HepG2 (cell line): ENCODE measurements around the gene VWA5B1. TPM values are rescaled to one million over a fixed set of nuclear protein-coding genes. Genes with fewer than 3 reads are reported as not detected.

Experiments used
- ATAC-seq: fragments of 200-7000 bp; cut with Tn5 transposase; 3 replicates; pipeline ENCODE4 v1.9.1; 2020; ENCODE audit warnings: mild to moderate bottlenecking, moderate library complexity
- BruUV-seq: library from RNA; stranded (reverse); fragments of 400-500 nt; replicated peaks from 2 replicates; lab custom pipeline; 2021; lab: Mats Ljungman, UMichigan
- CTCF ChIA-PET: fragments of 300-600 bp; formaldehyde crosslinking; extraction: SDS; loops from one replicate; lab custom pipeline; 2021; ENCODE audit warnings: low total read pairs, inconsistent platforms, low intra/inter-chr PET ratio; lab: Yijun Ruan, JAX
- POLR2A ChIA-PET: fragments of 350-600 bp; sonication (Branson Sonifier 250); formaldehyde crosslinking; loops from one replicate; lab custom pipeline; 2020; ENCODE audit warnings: antibody characterized with exemption, inconsistent platforms; lab: Yijun Ruan, JAX
- DNase-seq: peaks from one replicate; pipeline ENCODE4 v3.0.0-alpha.2; 2015; ENCODE audit warnings: low spot score
- FAIRE-seq: peaks from 3 replicates; lab custom pipeline; 2011; peaks lifted over from hg19 to GRCh38; lab: Jason Lieb, UNC
- H2AFZ ChIP-seq: one replicate; pipeline ENCODE4 v1.6.1; 2011; ENCODE audit warnings: low read length, inconsistent platforms
- H3K27ac ChIP-seq: fragments of 300-600 bp; 3 replicates; pipeline ENCODE4 v1.8.0; 2011; ENCODE audit warnings: mixed run types, mild to moderate bottlenecking, mixed read lengths, low read length, inconsistent platforms; ENCODE audit not compliant: insufficient read depth; ENCODE audit errors: extremely low read length
- H3K27me3 ChIP-seq, 2 experiments: fragments of 200-600 bp in 1 of 2; 2 replicates in 1 of 2; 3 replicates in 1 of 2; pipeline versions ENCODE4 v1.6.0 to v1.8.0; 2011; ENCODE audit warnings: low read length in 2 of 2, mild to moderate bottlenecking in 2 of 2, moderate library complexity in 2 of 2, inconsistent platforms in 1 of 2; ENCODE audit not compliant: insufficient read depth in 2 of 2, control insufficient read depth in 1 of 2
- H3K36me3 ChIP-seq, 2 experiments: fragments of 200-600 bp in 1 of 2; replicated peaks in 1 of 2; 2 replicates in 1 of 2; 3 replicates in 1 of 2; pipeline versions ENCODE4 v1.5.1 to v1.8.0; 2011; ENCODE audit warnings: low read length in 2 of 2, inconsistent platforms in 1 of 2; ENCODE audit not compliant: insufficient read depth in 2 of 2, control insufficient read depth in 1 of 2
- H3K4me1 ChIP-seq: 2 replicates; pipeline ENCODE4 v1.5.1; 2012; ENCODE audit warnings: low read length, inconsistent platforms; ENCODE audit not compliant: insufficient read depth
- H3K4me2 ChIP-seq: 2 replicates; pipeline ENCODE4 v1.6.0; 2011; ENCODE audit warnings: low read depth, low read length, inconsistent platforms
- H3K4me3 ChIP-seq, 3 experiments: fragments of 200-600 bp in 1 of 3; sonication (generic), shearing (Covaris generic) in 1 of 3; replicated peaks in 1 of 3; 2 replicates each; pipeline ENCODE4 v1.5.1; 2011 to 2016; ENCODE audit warnings: low read length in 3 of 3, inconsistent platforms in 2 of 3, low read depth in 2 of 3, mild to moderate bottlenecking in 2 of 3, control low read depth in 1 of 3, mixed read lengths in 1 of 3; ENCODE audit not compliant: insufficient read depth in 1 of 3
- H3K79me2 ChIP-seq: one replicate; pipeline ENCODE4 v1.6.1; 2011; ENCODE audit warnings: low read length, inconsistent platforms; ENCODE audit not compliant: insufficient read depth
- H3K9ac ChIP-seq: 2 replicates; pipeline ENCODE4 v1.6.0; 2011; ENCODE audit warnings: mild to moderate bottlenecking, low read depth, low read length, inconsistent platforms; ENCODE audit not compliant: insufficient read depth
- H3K9me3 ChIP-seq: 2 replicates; pipeline ENCODE4 v1.5.1; 2012; ENCODE audit warnings: mild to moderate bottlenecking, low read length
- H4K20me1 ChIP-seq: 2 replicates; pipeline ENCODE4 v1.6.0; 2011; ENCODE audit warnings: inconsistent platforms, mild to moderate bottlenecking, low read length, moderate library complexity; ENCODE audit not compliant: insufficient read depth
- CHD2 ChIP-seq: IDR thresholded peaks from 2 replicates; pipeline ENCODE4 v1.6.1; 2011; ENCODE audit warnings: low read depth, low read length, improper control_type of control experiment
- MAFF ChIP-seq: IDR thresholded peaks from 2 replicates; pipeline ENCODE4 v1.6.1; 2011; ENCODE audit warnings: low read depth, low read length, improper control_type of control experiment
- MAFK ChIP-seq, 2 experiments: IDR thresholded peaks in 1 of 2; conservative IDR thresholded peaks in 1 of 2; 2 replicates each; pipeline ENCODE4 v1.6.1; 2011; ENCODE audit warnings: improper control_type of control experiment in 2 of 2, low read length in 2 of 2
- TCF7 ChIP-seq: sonication (generic); IDR thresholded peaks from 2 replicates; pipeline ENCODE4 v1.6.1; 2016; ENCODE audit warnings: antibody characterized with exemption, low read depth
- WGBS: methylation state at CpG from one replicate; pipeline ENCODE4 v1.1.6; 2017; ENCODE audit warnings: low lambda C conversion rate; 5-methylcytosine and 5-hydroxymethylcytosine counted together
- in situ Hi-C: cut with HindIII; loops from 2 replicates; pipeline ENCODE4 v1.10.0; 2017; ENCODE audit warnings: low pct_unique_long_range_greater_than_20kb; ENCODE audit not compliant: extremely low pct_ligation_motif_present
- intact Hi-C: fragments of 100-400 bp; cut with micrococcal nuclease; formaldehyde crosslinking; loops from one replicate; pipeline ENCODE4 v1.10.0; 2022; ENCODE audit not compliant: unreplicated experiment
- polyA plus RNA-seq, 8 experiments: library from polyadenylated mRNA; depleted of rRNA in 3 of 8; stranded (reverse) in 7 of 8; unstranded in 1 of 8; fragments of >200 nt; fragmentation: Illumina TruSeq in 4 of 8; extraction: Trizol in 4 of 8; gene quantifications; 2 replicates each; pipeline versions ENCODE4 v1.2.1 to v1.2.3, GENCODE V29; 2011 to 2016; ENCODE audit warnings: low read depth in 4 of 8, missing spikeins in 1 of 8, mixed read lengths in 1 of 8; ENCODE audit not compliant: insufficient read depth in 1 of 8
- total RNA-seq, 5 experiments: library from RNA; depleted of rRNA; stranded (reverse); fragments of >200 nt; fragmentation: Illumina TruSeq; extraction: Trizol; gene quantifications; 2 replicates each; pipeline ENCODE4 v1.2.3, GENCODE V29; 2016; ENCODE audit warnings: low read depth in 1 of 5

VWA5B1 gene
- total and polyA plus RNA-seq, 2 of the 13 experiments (the other 11 are each of a cell fraction or from before 2014, with no cell fraction given): not detected

DNA sequence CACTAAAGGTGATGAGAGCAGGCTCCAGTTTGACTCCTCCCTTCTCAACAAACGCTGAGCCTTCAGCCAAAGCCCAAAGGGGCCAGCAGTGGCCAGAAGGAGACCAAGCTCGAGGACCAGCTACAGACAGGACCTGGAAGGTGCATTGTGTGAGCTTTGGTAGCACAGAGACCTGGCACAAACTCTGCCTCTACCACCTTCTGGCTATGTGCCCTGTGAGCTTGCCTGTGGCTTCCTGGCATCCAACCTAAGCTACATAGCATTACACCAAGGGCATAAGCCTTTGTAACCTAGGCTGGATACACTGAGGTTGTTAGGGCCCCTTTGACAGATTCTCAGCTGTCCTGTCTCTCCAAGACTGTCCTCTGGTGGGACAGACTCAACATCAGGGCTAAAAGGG, 6.6 kb upstream of the VWA5B1 start:
- no peak overlapping the region for H2AFZ ChIP-seq
- 0% methylated on average over 2 of the region's 2 CpGs for WGBS
- DNase-seq (no peak), ATAC-seq (no peak), FAIRE-seq (no peak)
- no peaks in the 10 kb centered on the region for H3K36me3 ChIP-seq
- H3K4me1 ChIP-seq: no peaks in the 10 kb centered on the region
- in situ Hi-C loops: no loop called here
- no peak overlapping the region for H3K4me3 ChIP-seq
- H3K4me2 ChIP-seq: no peak overlapping the region
- H3K79me2 ChIP-seq: no peaks in the 10 kb centered on the region
- H3K9ac ChIP-seq: no peak overlapping the region
- peaks cover 2 to 11% of the 10 kb centered on the region in 2 experiments; a peak in 3 of 5 replicates for H3K27me3 ChIP-seq
- intact Hi-C loops: no loop called here
- H4K20me1 ChIP-seq: no peaks in the 10 kb centered on the region
- CTCF ChIA-PET: no interaction called here
- no TSS peak for BruUV-seq
- no peak for TF ChIP-seq CHD2
- POLR2A ChIA-PET: no interaction called here
- no peak overlapping the region for H3K27ac ChIP-seq
- no peaks in the 10 kb centered on the region for H3K9me3 ChIP-seq

- no peaks in the 10 kb centered on the region for H3K79me2 ChIP-seq
- H4K20me1 ChIP-seq: no peaks in the 10 kb centered on the region
- H3K9ac ChIP-seq: no peak overlapping the region
- WGBS: 7% methylated on average over 3 of the region's 3 CpGs
- in situ Hi-C loops: no loop called here
- BruUV-seq: no TSS peak
- peaks cover 2 to 17% of the 10 kb centered on the region in 2 experiments; a peak in 4 of 5 replicates for H3K27me3 ChIP-seq
- no peak overlapping the region for H3K4me3 ChIP-seq
- CTCF ChIA-PET: no interaction called here
- no peak overlapping the region for H3K27ac ChIP-seq
- ATAC-seq (no peak), FAIRE-seq (no peak), DNase-seq (no peak)
- POLR2A ChIA-PET: no interaction called here
- H2AFZ ChIP-seq: no peak overlapping the region
- no peaks in the 10 kb centered on the region for H3K9me3 ChIP-seq
- no peaks in the 10 kb centered on the region for H3K4me1 ChIP-seq
- intact Hi-C loops: loop anchor here (5.0 kb wide), 1 partner anchor 1877 kb away; no protein-coding TSS in a partner anchor
- H3K36me3 ChIP-seq: no peaks in the 10 kb centered on the region
- H3K4me2 ChIP-seq: no peak overlapping the region
- no peak for TF ChIP-seq TCF7
- peak; percentile 57 to 82; a peak in 3 of 4 replicates for TF ChIP-seq MAFK (conservative IDR thresholded peaks at IDR 0.05 in 1 of 2, IDR thresholded peaks at IDR 0.05 in 1 of 2; ENCODE audit: low read length in 2 of 2)
- peak; percentile 64; the same call in 1 of the 2 replicates for TF ChIP-seq MAFF
These were observed 6.0 kb upstream of the VWA5B1 start for GRCh38 chr1:20284625-20285024.
